H1 (cell line): ENCODE results near the gene CEBPZ. TPM values are rescaled to one million over a fixed set of nuclear protein-coding genes. Genes with fewer than 3 reads are reported as not detected.

Experiments used
- BCL11A ChIP-seq, 2 experiments: IDR thresholded peaks; one replicate each; pipeline ENCODE4 v1.6.1; 2011; ENCODE audit warnings: low read depth in 2 of 2, low read length in 2 of 2, mild to moderate bottlenecking in 2 of 2
- CEBPB ChIP-seq: IDR thresholded peaks from 2 replicates; pipeline ENCODE4 v1.6.1; 2012; ENCODE audit warnings: low read depth, low read length
- CHD1 ChIP-seq: IDR thresholded peaks from 2 replicates; pipeline ENCODE4 v1.6.1; 2012; ENCODE audit warnings: low read depth, low read length, improper control_type of control experiment
- EZH2 ChIP-seq: fragments of 200-600 bp; sonication (generic); IDR thresholded peaks from 2 replicates; pipeline ENCODE4 v1.7.1; 2012; ENCODE audit warnings: low read depth, mild to moderate bottlenecking, moderate library complexity, low read length, inconsistent platforms; ENCODE audit not compliant: severe bottlenecking
- GABPA ChIP-seq: IDR thresholded peaks from 2 replicates; pipeline ENCODE4 v1.6.1; 2011; ENCODE audit warnings: mild to moderate bottlenecking, low read length, moderate library complexity, borderline replicate concordance; ENCODE audit not compliant: insufficient read depth
- HDAC6 ChIP-seq: IDR thresholded peaks from one replicate; pipeline ENCODE4 v1.7.1; 2012; ENCODE audit warnings: low read depth, mild to moderate bottlenecking, inconsistent platforms, low read length, moderate library complexity
- JUND ChIP-seq: IDR thresholded peaks from 2 replicates; pipeline ENCODE4 v1.6.1; 2011; ENCODE audit warnings: mild to moderate bottlenecking, improper control_type of control experiment, low read length
- KDM4A ChIP-seq: IDR thresholded peaks from one replicate; pipeline ENCODE4 v1.7.1; 2012; ENCODE audit warnings: low read depth, mild to moderate bottlenecking, moderate library complexity, low read length, inconsistent platforms; ENCODE audit not compliant: severe bottlenecking
- NANOG ChIP-seq: IDR thresholded peaks from 2 replicates; pipeline ENCODE4 v1.6.1; 2011; ENCODE audit warnings: low read length, low read depth, mild to moderate bottlenecking, inconsistent platforms; ENCODE audit not compliant: insufficient read depth, poor library complexity, severe bottlenecking
- POU5F1 ChIP-seq: IDR thresholded peaks from 2 replicates; pipeline ENCODE4 v1.6.1; 2011; ENCODE audit warnings: low read depth, mild to moderate bottlenecking, low read length, moderate library complexity
- RFX5 ChIP-seq: IDR thresholded peaks from 2 replicates; pipeline ENCODE4 v1.6.1; 2011; ENCODE audit warnings: low read depth, low read length, improper control_type of control experiment, borderline replicate concordance
- SP2 ChIP-seq: IDR thresholded peaks from 2 replicates; pipeline ENCODE4 v1.6.1; 2012; ENCODE audit warnings: mild to moderate bottlenecking, low read length, inconsistent platforms
- SP4 ChIP-seq: IDR thresholded peaks from 2 replicates; pipeline ENCODE4 v1.6.1; 2012; ENCODE audit warnings: low read length, inconsistent platforms
- SRF ChIP-seq: IDR thresholded peaks from 2 replicates; pipeline ENCODE4 v1.6.1; 2011; ENCODE audit warnings: mild to moderate bottlenecking, low read depth, low read length, moderate library complexity
- TAF7 ChIP-seq: optimal IDR thresholded peaks from 2 replicates; pipeline ENCODE3; 2011; ENCODE audit warnings: low read depth, mild to moderate bottlenecking, inconsistent platforms, low read length, moderate library complexity, borderline replicate concordance
- polyA plus RNA-seq, 7 experiments: library from polyadenylated mRNA; depleted of rRNA in 3 of 7; stranded (reverse) in 5 of 7; unstranded in 2 of 7; fragments of >200 nt in 5 of 7; fragments of 200-250 nt in 2 of 7; gene quantifications; 1 replicate in 5 of 7; 2 replicates in 1 of 7; 4 replicates in 1 of 7; pipeline versions ENCODE4 v1.2.1 to v1.2.3, GENCODE V29; 2011 to 2013; ENCODE audit warnings: missing spikeins in 2 of 7, mixed read lengths in 2 of 7
- total RNA-seq: library from RNA; stranded (reverse); fragmentation: NEBNext Ultra II Directional; extraction: Animal tissue kit (Norgen Biotek cat#: 25700); gene quantifications from 2 replicates; pipeline ENCODE4 v1.2.1, GENCODE V29; 2021
- TF ChIP-seq, protein P1 (sequence below), 3 experiments: IDR thresholded peaks; 1 replicate in 2 of 3; 2 replicates in 1 of 3; pipeline versions ENCODE4 v1.5.1 to v1.6.1; 2011; ENCODE audit warnings: low read length in 3 of 3, mild to moderate bottlenecking in 3 of 3, inconsistent platforms in 2 of 3, low read depth in 1 of 3, moderate library complexity in 1 of 3; ENCODE audit not compliant: insufficient read depth in 1 of 3; ENCODE audit errors: control extremely low read depth in 1 of 3
- TF ChIP-seq, protein P2 (sequence below): IDR thresholded peaks from 2 replicates; pipeline ENCODE4 v1.6.1; 2012; ENCODE audit warnings: low read length, inconsistent platforms
- TF ChIP-seq, protein P3 (sequence below): IDR thresholded peaks from 2 replicates; pipeline ENCODE4 v1.6.1; 2011; ENCODE audit warnings: low read length, improper control_type of control experiment

CEBPZ gene
- total and polyA plus RNA-seq, 2 of the 8 experiments (the other 6 are each of a cell fraction or from before 2014, with no cell fraction given): 19.1 to 201 TPM

DNA sequence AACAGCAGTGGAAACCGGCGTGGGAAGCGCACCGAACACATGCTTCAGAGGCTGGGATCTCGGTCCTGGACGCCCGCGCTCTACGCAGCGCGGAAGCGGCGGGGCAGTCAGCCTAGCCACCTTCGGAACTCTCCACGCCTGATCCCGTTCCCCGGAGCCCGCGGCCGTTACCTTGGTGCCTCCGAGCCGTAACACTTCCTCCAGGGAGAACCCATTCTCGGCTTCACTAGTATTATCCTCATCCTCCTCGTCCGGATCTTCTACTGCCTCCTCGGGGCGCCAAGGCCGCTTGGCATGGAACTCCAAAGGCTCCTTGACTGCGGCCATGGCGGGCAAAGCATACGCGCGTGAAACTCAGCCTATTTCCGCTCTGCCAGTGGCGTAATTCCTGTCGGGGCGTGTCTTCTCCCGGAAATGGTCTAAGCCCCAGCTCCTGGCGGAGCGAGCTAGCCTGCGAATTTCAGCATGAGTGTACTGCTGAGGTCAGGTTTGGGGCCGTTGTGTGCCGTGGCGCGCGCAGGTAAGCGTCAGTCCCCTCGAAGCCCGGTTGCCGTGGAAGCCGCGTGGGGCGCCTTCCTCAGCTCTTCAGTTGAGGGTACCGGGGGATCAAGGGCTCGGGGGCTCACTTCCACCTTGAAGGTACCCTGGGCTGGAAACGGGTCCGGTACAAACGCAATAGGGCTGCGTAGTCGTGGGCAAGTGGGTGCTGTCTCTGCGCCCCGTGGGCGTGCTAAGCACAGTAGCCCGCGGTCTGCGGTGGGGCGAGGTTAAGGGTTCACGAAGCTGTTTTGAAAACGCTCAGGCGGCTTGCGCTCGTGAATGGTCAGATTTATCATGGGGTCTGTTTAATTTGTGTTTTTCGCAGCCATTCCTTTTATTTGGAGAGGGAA lies at the start of gene CEBPZ, which contains the start of gene NDUFAF7 (continued):
- TF ChIP-seq, protein P1, sequence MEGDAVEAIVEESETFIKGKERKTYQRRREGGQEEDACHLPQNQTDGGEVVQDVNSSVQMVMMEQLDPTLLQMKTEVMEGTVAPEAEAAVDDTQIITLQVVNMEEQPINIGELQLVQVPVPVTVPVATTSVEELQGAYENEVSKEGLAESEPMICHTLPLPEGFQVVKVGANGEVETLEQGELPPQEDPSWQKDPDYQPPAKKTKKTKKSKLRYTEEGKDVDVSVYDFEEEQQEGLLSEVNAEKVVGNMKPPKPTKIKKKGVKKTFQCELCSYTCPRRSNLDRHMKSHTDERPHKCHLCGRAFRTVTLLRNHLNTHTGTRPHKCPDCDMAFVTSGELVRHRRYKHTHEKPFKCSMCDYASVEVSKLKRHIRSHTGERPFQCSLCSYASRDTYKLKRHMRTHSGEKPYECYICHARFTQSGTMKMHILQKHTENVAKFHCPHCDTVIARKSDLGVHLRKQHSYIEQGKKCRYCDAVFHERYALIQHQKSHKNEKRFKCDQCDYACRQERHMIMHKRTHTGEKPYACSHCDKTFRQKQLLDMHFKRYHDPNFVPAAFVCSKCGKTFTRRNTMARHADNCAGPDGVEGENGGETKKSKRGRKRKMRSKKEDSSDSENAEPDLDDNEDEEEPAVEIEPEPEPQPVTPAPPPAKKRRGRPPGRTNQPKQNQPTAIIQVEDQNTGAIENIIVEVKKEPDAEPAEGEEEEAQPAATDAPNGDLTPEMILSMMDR (IDR thresholded peaks at IDR 0.05; ENCODE audit: control extremely low read depth in 1 of 3, insufficient read depth in 1 of 3, low read depth in 1 of 3, low read length in 3 of 3): peak in 1 of 3 experiments; percentile 0; a peak in 1 of 4 replicates
- TF ChIP-seq, protein P2, sequence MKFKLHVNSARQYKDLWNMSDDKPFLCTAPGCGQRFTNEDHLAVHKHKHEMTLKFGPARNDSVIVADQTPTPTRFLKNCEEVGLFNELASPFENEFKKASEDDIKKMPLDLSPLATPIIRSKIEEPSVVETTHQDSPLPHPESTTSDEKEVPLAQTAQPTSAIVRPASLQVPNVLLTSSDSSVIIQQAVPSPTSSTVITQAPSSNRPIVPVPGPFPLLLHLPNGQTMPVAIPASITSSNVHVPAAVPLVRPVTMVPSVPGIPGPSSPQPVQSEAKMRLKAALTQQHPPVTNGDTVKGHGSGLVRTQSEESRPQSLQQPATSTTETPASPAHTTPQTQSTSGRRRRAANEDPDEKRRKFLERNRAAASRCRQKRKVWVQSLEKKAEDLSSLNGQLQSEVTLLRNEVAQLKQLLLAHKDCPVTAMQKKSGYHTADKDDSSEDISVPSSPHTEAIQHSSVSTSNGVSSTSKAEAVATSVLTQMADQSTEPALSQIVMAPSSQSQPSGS: no peak
- TF ChIP-seq TAF7: peak; percentile 87
- no peak for TF ChIP-seq CHD1
- no peak for TF ChIP-seq HDAC6
- TF ChIP-seq, protein P3, sequence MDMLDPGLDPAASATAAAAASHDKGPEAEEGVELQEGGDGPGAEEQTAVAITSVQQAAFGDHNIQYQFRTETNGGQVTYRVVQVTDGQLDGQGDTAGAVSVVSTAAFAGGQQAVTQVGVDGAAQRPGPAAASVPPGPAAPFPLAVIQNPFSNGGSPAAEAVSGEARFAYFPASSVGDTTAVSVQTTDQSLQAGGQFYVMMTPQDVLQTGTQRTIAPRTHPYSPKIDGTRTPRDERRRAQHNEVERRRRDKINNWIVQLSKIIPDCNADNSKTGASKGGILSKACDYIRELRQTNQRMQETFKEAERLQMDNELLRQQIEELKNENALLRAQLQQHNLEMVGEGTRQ: no peak
- no peak for TF ChIP-seq JUND
- TF ChIP-seq KDM4A: peak; percentile 78
- TF ChIP-seq NANOG: no peak
- peak; percentile 48; the same call in 1 of the 2 replicates for TF ChIP-seq CEBPB
- no peak for TF ChIP-seq POU5F1
- no peak for TF ChIP-seq RFX5
- TF ChIP-seq EZH2: no peak
- peak; percentile 74; the same call in 1 of the 2 replicates for TF ChIP-seq GABPA
- 0 out of 2 replicates have a peak, but pooled peaks have one; percentile 53 for TF ChIP-seq SP4
- TF ChIP-seq SP2: no peak
- TF ChIP-seq BCL11A (IDR thresholded peaks at IDR 0.05; ENCODE audit: low read depth in 2 of 2, low read length in 2 of 2): no peak
- TF ChIP-seq SRF: no peak
